Jurkat, Clone E6-1 (cell line): ENCODE results near the gene VWCE. TPM values are rescaled to one million over a fixed set of nuclear protein-coding genes. Genes with fewer than 3 reads are reported as not detected.

Source experiments
- DNase-seq: peaks from one replicate; pipeline ENCODE4 v3.0.0-alpha.2; 2011; ENCODE audit warnings: low read depth, low spot score
- H3K4me3 ChIP-seq: 2 replicates; pipeline ENCODE4 v1.5.1; 2011; ENCODE audit warnings: mild to moderate bottlenecking, low read length, control low read depth, moderate library complexity
- polyA plus RNA-seq: library from polyadenylated mRNA; unstranded; fragments of >200 nt; gene quantifications from one replicate; pipeline ENCODE4 v1.2.1, GENCODE V29; 2012; ENCODE audit warnings: missing spikeins; ENCODE audit not compliant: insufficient read length, insufficient read depth

The VWCE gene
- polyA plus RNA-seq, result 8.0 TPM

- peak; percentile 48 for DNase-seq
- H3K4me3 ChIP-seq, result peak within 1 kb of the TSS; percentile 62
Observed at GRCh38 chr11:61294717-61295595, at the start of gene VWCE. Gene VWCE (minus strand): TSS chr11:61295316. CDS start chr11:61295037, 279 bp downstream.

GRCh38 chr11:61343792-61344745 lies 49.0 kb upstream of the VWCE start:
- no peak overlapping the region for H3K4me3 ChIP-seq
- no peak for DNase-seq

- DNase-seq, result no peak
Observed at GRCh38 chr11:61342207-61342803, 47.2 kb upstream of the VWCE start.

GRCh38 chr11:61341706-61342105 lies 46.6 kb upstream of the VWCE start:
- no peak overlapping the region for H3K4me3 ChIP-seq
- no peak for DNase-seq

More at GRCh38 chr11:61342207-61342803, 47.2 kb upstream of the VWCE start:
- H3K4me3 ChIP-seq, result no peak overlapping the region

- H3K4me3 ChIP-seq, result no peak overlapping the region
- DNase-seq, result no peak
Observed at GRCh38 chr11:61340979-61341378, 45.9 kb upstream of the VWCE start.

GRCh38 chr11:61339490-61339878 lies 44.4 kb upstream of the VWCE start:
- H3K4me3 ChIP-seq, result no peak overlapping the region
- DNase-seq, result no peak

- no peak overlapping the region for H3K4me3 ChIP-seq
- DNase-seq, result no peak
Observed at GRCh38 chr11:61338783-61339489, 43.8 kb upstream of the VWCE start.

GRCh38 chr11:61337706-61338470 lies 42.8 kb upstream of the VWCE start:
- DNase-seq, result no peak
- no peak overlapping the region for H3K4me3 ChIP-seq

GRCh38 chr11:61336171-61336935 lies 41.2 kb upstream of the VWCE start:
- DNase-seq, result peak; percentile 86
- H3K4me3 ChIP-seq, result peak overlapping the region; percentile 16; the same call in 1 of the 2 replicates

- DNase-seq, result no peak
Observed at GRCh38 chr11:61335355-61335710, 40.2 kb upstream of the VWCE start.

GRCh38 chr11:61334434-61335354 lies 39.6 kb upstream of the VWCE start:
- no peak for DNase-seq
- peak overlapping the region; percentile 79; the same call in 1 of the 2 replicates for H3K4me3 ChIP-seq

More at GRCh38 chr11:61335355-61335710, 40.2 kb upstream of the VWCE start:
- no peak overlapping the region for H3K4me3 ChIP-seq

GRCh38 chr11:61333550-61334433 lies 38.7 kb upstream of the VWCE start:
- DNase-seq, result peak; percentile 62
- H3K4me3 ChIP-seq, result peak overlapping the region; percentile 79

GRCh38 chr11:61332797-61333549 lies 37.9 kb upstream of the VWCE start, which contains the start of the genes DDB1 and TKFC:
Gene DDB1 (minus strand): TSS chr11:61333105. CDS start chr11:61332968, 137 bp downstream.
Gene TKFC (plus strand): TSS chr11:61333228. CDS start chr11:61334729, 1,501 bp downstream.
- H3K4me3 ChIP-seq, result peak within 1 kb of the TSS; percentile 79

GRCh38 chr11:61332281-61332796 lies 37.2 kb upstream of the VWCE start:
- DNase-seq, result no peak
- H3K4me3 ChIP-seq, result peak overlapping the region; percentile 79

More at GRCh38 chr11:61332797-61333549, 37.9 kb upstream of the VWCE start, which contains the start of the genes DDB1 and TKFC:
- DNase-seq, result peak; percentile 92
